ENCODE results near the gene ZNF19.

The ZNF19 gene

DNA sequence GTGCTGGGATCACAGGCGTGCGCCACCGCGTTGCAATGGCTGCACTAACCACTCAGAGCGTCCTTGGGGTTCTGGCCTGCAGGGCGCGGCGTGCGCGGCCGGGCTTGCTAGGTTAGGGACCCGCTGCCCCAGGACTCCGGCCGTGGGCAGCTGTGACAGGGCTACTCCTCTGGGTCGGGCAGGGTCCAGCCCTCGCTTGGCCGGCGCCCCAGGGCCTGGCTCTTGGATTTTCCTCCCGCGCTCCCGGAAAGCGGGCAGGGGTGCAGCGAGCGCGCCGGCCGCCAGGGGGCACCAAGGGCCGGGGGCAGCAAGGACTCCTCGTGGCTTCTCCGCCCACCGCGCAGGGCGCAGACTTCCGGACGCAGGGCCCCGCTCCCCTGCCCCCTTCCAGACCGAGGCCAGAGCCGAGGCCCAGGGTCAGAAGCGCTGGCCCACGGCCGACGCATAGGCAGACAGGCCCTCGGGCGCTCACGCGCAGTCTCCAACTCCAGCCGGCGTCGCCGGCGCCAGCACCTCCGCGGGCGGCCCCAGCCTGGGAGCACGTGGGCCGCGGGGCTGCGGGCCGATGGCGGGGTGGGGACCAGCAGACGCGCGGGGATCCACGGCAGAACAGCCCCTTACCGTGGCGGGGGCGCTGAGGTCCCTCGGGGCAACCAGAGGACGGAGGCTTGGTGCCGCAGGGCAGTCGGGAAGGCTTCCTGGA is 47.6 kb downstream of the ZNF19 start:
- no peak for DNase-seq (ENCODE audit: low read depth)

DNA sequence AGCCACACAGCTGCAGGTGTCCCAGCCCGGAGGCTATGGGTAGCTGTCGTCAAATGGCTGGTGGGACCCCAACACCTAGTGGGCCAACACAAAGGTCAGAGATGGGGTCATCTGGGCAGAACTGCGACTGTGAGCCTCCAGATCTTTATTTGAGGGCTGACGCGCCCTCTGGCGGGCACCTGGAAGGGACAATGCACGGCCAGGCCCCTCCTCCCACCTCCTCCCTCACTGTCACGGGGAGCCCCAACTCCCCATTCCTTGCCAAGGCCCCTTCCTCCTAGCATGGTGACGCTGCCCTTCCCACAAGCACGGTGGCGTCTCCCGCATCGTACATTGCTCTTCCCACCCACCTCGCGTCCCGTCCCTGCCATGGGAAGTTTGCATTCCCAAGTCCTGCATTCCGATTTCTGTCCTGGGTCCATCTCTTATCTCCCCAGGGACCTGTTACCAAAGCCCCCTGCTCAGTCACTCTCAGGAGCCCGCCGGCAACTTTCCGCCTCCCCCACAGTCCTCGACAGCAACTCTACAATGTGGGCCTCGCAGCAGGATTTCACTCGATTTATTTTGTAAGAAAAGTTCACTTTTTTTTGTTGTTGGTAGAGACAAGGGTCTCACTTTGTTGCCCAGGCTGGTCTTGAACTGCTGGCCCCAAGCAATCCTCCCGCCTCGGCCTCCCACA is 48.3 kb downstream of the ZNF19 start:
- DNase-seq (ENCODE audit: low read depth): no peak

- DNase-seq (ENCODE audit: low read depth): no peak
These were observed 49.6 kb downstream of the ZNF19 start for GRCh38 chr16:71439523-71439922.

DNA sequence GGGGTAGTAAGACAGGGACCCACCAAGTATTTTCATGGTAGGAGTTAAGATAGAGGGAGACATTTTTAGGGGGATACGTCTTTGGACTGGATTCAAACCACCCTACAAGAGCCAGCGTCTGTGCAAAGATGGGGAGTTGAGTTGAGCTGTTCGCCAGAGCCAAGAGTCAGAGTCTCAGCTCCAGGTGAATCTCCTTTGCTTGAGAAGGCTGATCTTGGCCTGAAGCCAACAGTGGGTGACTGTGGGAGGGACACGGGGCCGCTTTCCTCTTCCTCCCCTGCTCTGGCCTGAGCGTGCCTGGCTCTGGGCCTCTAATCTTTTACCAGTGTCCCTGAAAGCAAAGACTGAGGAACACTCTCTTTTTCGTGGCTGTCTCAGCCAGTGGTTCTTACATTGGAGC is 52.7 kb downstream of the ZNF19 start:
- no peak for DNase-seq (ENCODE audit: low read depth)

DNA sequence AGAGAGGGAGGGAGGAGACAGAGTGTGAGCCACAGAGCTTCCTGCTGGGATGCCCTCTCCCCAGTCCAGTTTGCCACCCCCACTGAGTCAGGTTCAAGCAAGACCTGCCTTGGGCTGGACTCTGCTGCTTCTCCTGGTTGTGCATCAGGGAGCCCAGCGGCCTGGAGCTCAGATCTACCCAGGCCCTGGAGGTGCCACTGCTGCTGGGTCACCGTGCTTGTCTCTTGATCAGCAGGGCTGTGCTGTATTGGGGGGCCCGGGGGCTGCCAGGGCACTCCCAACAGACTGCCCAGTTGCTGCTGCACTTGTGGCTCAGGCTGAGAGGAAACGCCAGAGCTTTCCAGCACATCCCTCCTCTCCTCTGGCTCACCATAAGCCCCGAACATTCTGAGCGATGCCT is 56.2 kb downstream of the ZNF19 start:
- no peak for DNase-seq (ENCODE audit: low read depth)

- no peak for DNase-seq (ENCODE audit: low read depth)
These were observed 57.1 kb downstream of the ZNF19 start for GRCh38 chr16:71431991-71432390.

DNA sequence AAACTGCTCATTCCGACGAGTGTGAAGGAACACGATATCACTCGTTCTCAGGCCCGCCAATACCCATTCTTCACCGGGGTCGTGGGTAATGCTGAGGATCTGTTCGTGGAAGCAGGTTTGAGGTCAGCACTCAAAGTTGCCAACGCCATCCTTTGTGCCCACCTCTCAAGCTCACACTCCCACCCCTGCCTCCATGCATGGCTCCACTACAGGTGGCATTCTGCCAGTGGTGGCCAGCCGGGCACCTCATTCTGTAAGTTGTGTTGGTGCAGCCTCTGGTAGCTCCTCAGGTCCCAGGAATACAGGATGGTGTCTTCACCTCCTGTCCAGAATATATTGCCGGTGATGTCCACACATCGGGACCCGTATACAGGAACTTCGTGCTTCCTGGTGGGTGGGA is 57.9 kb downstream of the ZNF19 start:
- no peak for DNase-seq (ENCODE audit: low read depth)

- DNase-seq (ENCODE audit: low read depth): no peak
These were observed 58.4 kb downstream of the ZNF19 start for GRCh38 chr16:71430744-71431143.

DNA sequence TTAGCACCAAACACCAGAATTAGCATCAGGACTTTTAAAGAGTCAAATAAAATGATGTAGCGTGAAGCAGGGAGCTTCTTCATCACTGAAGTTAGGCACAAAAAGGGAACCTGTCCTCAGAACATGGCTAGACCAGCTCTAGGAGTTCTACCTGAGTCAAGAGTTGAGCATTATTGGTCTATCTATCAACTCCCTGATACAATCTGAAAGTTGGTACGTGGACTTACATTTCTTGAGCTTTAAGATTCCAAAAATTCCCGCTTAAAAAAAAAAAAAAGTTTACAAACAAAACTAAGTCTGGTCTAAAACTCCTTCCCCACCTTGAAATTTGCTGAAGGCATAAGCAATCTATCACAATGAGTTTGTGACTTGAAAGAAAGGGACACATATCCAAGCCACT is 59.5 kb downstream of the ZNF19 start:
- no peak for DNase-seq (ENCODE audit: low read depth)

DNA sequence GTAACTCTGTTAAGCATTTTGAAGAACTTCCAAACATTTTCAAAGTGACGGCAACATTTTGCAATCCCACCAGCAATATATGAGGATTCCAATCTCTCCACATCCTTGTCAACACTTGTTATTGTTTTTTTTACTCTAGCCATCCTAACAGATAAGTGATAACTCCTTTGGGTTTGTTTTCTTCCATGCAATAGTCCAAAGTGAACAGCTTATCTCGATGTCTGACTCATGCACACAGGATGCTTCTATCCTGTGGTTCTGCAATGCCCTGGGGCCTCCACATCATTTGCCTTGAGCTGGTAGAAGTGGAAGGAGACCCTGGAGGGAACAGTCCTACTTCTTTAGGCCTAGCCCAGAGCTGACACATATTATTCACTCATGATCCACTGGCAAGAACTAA is 60.2 kb downstream of the ZNF19 start:
- no peak for DNase-seq (ENCODE audit: low read depth)

DNA sequence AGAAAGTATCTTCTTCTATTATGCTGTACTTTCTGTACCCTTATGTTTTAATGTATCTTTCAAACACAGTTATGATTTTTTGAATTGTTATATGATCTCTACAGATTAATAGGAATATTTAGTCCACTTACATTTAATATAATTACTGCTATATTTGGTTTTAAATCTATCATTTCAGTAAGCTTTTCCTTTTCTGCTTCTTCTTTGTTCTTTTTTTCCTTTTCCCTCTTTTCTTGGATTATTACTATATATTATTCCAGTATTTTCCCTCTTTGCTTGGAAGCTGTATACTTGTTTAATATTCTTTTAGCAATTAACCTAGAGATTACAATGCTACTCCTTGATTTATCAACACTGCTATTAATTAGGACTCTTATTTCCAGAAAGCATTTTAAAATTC is 60.7 kb downstream of the ZNF19 start:
- no peak for DNase-seq (ENCODE audit: low read depth)

DNA sequence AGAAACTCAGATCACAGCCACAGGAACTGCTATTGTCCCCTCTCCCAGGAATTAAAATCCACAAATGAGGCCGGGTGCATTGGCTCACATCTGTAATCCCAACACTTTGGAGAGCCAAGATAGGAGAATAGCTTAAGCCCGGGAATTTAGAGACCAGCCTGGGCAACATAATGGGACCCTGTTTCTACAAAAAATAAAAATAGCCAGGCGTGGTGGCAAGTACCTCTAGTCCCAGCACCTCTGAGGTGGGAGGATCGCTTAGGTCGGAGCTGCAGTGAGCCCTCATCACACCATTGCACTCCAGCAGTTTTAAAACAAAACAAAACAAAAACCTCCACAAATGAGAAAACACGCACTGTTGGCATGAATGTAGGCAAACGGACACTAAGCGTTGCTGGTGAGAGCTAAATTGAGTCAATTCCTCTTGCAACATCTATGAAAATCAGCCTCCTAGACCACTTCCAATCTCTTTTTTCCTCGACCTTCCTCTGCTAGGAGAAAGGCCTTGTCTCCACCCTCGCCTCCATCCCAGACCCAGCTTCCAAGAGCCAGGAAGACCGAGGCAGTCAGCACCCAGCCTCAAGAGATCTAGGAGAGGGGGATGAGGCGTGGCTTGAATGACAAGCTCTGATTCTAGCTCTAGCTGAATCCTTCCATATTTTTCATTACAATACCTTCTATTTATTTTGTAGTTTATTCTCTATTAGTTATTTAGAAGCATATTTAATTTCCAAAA is 62.1 kb downstream of the ZNF19 start:
- no peak for DNase-seq (ENCODE audit: low read depth)

DNA sequence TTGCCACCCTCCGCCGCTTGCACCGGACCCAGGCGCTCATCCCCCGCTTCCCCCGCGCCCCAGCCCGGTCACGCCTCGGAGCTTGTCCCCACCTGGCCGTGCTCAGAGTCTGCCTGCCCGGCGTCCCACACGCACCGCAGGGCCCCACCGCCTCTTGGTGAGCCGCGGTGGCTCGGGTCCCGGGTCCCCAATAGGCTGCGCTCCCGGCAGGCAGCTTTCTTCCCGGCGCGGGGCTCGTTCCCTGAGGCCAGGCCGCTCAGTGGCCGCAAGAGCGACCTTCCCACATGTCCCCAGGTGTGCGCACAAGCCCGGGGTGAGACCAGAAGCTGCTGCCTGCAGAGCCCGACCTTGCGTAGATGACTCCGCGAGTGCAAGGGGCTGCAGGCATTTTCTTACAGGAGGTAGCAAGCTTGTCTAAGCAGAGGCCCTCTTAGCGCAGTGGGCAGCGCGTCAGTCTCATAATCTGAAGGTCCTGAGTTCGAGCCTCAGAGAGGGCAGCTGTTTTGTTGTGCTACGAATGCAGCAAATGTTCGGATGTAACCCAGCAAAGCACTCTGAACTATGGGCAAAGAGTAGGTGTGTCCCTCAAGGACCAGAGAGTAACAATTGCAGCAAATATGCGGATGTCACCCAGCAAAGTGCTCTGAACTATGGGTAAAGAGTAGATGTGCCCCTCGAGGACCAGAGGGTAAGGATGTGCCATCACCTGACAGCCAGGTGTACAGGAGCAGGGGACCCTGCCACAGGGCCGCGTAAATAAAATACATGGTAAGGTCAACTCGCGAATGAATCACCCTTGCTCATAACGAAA is 62.9 kb downstream of the ZNF19 start:
- DNase-seq (ENCODE audit: low read depth): no peak

DNA sequence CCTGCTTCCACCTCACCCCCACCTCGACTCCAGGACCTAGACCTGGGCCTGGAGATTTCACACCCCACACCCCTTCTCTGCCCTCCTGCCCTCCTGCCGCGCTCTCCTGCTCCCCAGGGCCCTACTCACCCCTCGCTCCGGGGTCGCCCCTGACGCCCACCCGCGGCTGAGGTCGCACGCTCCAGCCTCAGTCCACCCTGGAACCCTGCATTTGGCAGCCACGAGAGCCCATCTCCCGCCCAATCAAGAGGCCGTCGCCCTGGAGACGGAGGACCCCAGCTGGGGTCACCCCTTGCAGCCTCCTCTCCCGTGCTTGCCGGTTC is 63.4 kb downstream of the ZNF19 start:
- DNase-seq (ENCODE audit: low read depth): no peak

DNA sequence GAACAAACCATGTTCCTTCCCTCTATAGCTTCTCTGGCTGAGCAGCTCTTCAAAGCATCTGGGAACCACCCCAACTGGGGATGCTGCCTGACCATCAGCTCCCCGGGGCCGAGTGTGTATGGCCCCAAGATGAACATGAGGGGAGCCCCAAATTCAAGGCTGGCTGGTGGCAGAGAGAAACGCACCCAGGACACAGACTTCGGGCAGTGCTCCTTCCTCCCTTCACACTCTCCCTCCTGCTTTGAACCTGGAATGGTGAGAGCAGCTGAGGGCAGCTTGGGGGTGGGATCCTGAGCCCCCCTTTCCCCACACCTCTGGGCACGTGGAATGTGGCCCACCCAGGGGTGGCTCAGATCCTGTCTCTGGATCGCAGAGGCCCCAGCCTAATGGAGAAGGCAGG is 64.5 kb downstream of the ZNF19 start:
- no peak for DNase-seq (ENCODE audit: low read depth)

- DNase-seq (ENCODE audit: low read depth): no peak
These were observed 65.3 kb downstream of the ZNF19 start for GRCh38 chr16:71423865-71424264.

Data from stimulated activated CD4-positive, alpha-beta T cell treated with anti-CD3 and anti-CD28 coated beads, Interleukin-2, amount 100 ng/mL, for 4 hours (primary cell).